NOMO-1 treated with dmso at 0.1 percent for 144 hours (cell line): ENCODE measurements around the gene OR2A12.
"Not testable (repeated sequence)": the region's sequence is repeated elsewhere in the genome, so short reads cannot be mapped to it uniquely, and the experiment has no call there.

Source experiments
- DNase-seq: peaks from one replicate; lab custom pipeline; 2025; ENCODE audit not compliant: unreplicated experiment; lab: John Stamatoyannopoulos, UW

The OR2A12 gene, protein sequence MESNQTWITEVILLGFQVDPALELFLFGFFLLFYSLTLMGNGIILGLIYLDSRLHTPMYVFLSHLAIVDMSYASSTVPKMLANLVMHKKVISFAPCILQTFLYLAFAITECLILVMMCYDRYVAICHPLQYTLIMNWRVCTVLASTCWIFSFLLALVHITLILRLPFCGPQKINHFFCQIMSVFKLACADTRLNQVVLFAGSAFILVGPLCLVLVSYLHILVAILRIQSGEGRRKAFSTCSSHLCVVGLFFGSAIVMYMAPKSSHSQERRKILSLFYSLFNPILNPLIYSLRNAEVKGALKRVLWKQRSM

DNA sequence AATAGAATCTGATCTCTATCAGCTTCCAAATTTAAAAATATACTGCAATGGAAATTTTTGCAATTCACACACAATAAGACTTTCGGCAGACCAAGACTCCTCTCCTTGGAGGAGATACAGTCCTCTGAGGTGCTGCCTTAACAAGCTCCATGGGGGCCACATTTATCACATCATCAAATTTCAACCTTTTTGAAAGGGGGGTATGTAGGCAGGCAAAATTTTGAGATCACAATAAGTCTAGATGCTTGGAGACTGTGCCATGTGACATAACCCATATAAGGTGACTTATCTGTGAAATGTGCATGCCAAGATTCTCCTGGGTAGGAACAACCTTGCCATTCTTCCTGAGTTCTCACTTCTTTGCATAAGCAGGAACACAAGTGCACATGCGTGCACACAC, at the start of gene OR2A12:
Gene OR2A12, plus strand, starts transcription at position 301 of the 400 bp plus-strand sequence. CDS start 8,830 bp downstream, outside the sequence.
- no peak for DNase-seq

DNA sequence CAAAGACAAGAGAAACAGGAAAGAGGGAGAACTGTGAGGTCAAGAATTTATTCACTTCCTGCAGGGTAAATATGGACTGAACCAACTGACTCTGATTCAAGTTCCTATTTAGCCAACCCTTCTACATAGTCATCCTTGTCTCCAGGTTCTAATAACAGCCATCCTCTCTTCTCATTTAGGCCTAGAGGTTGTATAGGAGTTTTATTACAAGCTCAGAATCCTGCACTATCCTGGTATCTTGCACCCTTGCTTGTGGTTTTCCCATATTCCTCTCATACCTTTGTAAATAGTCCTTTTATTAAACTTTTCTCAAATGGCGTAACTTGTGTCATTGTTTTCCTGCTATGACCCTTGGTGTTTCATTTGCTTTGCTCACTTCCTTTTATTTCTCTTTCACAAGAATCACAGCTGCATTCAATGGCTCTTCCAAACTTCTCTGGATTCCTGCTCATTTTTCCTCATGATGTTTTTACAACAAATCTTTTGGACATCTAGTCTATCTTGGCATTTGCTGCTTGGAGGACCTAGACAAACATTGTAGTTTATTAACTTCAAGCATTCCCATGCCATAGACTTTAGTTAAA, 49.7 kb upstream of the OR2A12 start:
- no peak for DNase-seq

DNA sequence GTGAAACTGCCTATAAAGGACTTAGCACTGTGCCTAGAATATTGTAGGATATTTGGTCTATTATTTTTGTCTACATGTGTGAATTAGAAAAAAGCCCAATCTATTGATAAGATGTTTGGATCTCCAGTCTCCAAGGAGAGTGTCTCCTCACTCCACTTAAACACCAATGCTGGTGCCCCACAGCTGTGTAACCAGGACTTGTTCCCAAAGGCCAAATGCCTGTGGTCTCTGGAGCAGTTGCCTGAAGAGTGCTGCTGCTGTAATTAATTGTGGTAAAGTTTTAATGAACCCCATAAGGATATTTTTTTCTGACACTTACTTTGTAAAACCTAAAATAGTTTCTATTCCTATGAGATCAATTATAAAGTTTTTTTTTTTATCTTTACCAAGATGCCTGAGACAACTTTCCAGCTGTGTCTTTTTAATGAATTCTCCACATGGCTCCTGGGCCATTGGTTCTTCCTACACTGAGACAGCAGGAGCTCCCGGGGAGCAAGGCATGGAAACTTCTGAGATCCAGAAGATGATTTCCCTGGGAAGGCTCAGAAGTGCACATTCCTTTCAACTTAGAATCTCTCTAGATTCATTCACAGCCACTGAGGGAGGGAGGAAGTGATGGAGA, 48.6 kb upstream of the OR2A12 start:
- no peak for DNase-seq

DNA sequence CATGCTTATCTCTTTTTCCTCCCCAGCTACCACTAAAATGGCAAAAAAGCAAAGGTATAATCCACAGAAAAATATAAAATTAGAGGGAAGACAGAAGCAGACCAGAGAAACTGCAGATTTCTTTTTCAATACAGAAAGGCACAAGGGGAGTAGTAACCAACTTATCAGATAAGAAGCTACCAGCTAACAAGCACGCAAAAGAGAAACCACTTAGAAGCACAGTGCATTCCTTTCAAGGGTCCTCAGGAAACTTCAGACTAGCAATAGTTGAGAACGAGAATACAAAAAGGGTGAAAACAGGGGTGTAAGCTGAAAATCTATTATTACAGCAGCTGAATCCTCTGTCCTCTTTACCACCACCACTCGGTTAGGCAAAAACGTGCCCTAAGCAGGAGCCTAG, 47.2 kb upstream of the OR2A12 start:
- DNase-seq, result no peak

DNA sequence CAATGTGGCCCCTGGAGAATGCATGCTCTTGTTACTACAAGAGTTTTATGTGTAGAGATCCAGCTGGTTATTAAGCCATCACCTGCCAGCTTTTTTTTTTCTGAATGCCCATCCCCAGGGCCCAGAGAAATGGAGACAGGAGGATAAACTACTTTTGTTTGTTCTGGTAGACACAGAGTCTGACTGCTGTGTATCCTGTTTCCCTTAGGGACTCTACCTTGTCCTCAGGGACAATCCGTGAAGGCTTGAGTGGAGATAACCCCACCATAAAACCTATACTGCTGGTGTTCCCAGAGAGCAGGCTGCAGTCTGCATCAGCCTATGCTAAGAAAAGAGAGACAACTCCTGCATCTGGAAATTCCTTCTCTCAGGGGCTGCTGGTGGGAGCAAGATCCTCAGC, 37.4 kb upstream of the OR2A12 start, which contains the start of gene OR2A5:
Gene OR2A5, plus strand, starts transcription at position 301 of the 400 bp plus-strand sequence. CDS start 1,454 bp downstream, outside the sequence.
- DNase-seq, result no peak

DNA sequence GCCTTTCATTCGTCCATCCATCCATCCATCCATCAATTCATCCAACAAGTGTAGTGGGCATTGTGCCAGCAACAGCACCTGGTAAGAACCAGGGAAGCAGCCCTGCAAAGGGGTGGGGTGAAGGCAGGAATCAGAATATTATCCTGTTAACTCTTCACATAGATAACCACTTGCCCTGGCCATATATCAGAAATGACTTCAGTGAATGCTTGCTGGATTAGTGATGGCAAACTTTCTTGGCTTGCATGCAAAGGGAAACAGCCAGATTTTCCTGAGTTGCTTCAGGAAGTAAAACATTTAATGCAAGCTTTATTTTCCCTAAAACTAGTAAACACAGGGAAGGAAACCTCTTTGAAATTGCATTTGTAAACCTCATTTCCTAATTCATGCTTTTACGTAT, 36.6 kb upstream of the OR2A12 start:
- DNase-seq, result no peak

DNA sequence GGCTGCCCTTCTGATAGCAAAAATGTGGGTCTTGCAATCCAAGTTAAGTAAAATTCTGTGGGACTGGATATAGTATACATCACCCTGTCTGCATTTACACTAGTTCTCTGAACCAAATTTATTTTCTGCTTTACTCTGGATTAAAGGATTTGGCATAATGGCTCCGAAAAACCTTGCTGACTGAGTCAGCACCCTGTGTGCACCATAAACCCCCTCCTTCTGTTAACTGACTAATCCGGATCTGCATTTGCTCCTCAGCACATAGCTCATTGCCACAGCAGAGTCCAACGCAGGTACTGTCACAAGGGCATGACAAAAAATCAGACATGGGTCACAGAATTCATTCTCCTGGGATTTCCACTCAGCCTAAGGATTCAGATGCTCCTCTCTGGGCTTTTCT, 36.0 kb upstream of the OR2A12 start:
- DNase-seq, result no peak

DNA sequence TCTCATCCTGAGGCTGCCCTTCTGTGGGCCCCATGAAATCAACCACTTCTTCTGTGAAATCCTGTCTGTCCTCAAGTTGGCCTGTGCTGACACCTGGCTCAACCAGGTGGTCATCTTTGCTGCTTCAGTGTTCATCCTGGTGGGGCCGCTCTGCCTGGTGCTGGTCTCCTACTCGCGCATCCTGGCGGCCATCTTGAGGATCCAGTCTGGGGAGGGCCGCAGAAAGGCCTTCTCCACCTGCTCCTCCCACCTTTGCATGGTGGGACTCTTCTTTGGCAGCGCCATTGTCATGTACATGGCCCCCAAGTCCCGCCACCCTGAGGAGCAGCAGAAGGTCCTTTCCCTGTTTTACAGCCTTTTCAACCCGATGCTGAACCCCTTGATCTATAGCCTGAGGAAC, 35.2 kb upstream of the OR2A12 start:
- not testable (repeated sequence) for DNase-seq

DNA sequence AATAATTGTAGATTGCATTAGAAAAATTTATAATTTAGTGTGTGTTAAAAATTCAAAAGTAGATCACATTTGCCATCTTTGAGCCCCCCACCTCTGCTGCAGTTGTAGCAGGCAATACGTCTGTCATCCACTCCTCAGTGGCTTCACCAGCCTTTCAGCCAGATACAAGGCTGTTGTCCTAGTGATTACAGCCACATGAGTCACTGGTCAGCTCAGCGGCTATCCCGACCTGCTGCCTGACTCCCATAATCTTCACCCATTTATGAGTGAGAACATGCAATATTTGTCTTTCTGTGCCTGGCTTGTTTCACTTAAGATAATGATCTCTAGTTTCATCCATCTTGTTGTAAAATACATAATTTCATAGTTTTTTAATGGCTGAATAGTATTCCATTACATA, 28.1 kb upstream of the OR2A12 start:
- DNase-seq, result no peak

DNA sequence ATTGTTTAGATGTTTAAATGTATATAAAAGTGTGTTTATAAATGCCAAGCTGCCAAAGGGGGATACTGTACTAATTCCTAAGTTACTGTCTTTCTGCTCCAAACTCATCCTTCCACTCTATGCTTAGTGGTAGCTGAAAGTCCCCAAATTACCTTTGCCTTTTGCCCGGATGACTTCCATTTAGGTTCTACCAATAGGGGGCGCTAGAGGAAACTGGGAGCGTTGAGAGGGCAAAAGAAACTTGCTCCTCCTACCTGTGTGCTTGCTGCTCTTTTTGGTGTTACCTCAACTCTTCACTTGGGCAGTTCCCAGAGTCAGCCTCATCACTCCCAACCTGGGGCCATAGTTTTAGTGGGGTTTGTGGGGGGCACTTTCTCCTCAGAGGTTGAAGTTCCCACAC, 22.4 kb upstream of the OR2A12 start:
- no peak for DNase-seq

DNA sequence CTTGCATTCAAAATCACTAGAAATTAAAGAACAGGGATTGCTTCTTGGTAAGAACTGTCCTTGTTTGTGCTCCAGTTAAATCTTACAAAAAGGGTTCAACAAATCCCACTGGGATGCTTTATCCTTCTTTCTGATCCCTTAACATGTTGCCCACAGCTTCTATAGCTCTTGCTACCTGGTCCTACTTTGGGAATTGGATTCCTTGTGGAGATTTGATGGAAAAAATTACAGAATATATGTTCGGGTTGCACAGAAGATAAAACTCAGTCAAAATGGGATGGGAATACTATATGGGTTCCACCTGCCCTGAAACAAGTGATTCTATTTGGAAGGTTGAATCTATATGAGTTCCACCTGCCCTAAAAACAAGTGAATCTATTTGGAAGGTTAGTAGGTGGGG, 16.6 kb upstream of the OR2A12 start, which contains the start of gene OR2A25:
Gene OR2A25, plus strand, starts transcription at position 301 of the 400 bp plus-strand sequence. CDS start 4,409 bp downstream, outside the sequence.
- DNase-seq, result no peak

DNA sequence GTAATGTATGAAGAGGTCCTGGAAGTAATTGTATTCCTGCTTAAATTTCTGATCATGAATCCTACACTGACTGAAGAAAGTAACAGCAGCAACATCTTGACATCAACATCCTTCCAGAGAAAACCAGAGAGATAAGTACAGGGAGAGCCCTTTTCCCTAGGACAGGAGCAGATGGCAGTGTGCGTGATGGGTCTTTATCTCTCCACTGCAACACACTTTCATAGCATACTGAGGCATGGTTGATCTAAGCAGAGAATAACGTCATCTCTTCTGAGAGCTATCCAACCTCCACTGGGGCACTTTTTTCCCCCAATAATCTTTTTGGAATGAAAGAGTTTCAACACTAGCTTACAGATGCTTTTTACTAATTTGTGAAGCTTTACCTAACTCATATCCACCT, 16.1 kb upstream of the OR2A12 start:
- no peak for DNase-seq

DNA sequence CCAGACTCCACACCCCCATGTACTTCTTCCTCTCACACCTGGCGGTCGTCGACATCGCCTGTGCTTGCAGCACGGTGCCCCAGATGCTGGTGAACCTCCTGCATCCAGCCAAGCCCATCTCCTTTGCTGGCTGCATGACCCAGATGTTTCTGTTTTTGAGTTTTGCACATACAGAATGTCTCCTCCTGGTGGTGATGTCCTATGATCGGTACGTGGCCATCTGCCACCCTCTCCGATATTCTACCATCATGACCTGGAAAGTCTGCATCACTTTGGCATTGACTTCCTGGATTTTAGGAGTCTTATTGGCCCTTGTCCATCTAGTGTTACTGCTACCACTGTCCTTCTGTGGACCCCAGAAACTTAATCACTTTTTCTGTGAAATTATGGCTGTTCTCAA, 11.7 kb upstream of the OR2A12 start:
- no peak for DNase-seq

DNA sequence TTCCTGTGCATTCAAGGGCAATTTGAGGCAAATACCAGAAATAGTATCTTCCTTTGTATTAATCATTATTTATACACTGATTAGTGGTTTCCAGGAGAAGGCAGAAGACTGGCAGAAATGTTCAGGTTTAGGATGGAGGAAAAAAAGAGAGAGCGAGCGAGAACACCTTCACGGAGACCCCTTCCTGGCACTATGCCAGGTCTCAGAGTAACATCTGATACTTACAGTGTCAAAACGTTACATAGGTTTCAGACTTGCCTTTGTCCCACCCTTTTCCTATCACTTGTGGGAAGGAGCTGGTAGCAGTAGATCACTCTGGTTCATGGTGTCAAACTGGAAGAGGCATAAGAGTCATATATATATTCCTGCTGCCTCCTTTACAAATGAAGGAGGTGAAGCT, 652 bp downstream of the OR2A12 start:
- DNase-seq, result no peak

DNA sequence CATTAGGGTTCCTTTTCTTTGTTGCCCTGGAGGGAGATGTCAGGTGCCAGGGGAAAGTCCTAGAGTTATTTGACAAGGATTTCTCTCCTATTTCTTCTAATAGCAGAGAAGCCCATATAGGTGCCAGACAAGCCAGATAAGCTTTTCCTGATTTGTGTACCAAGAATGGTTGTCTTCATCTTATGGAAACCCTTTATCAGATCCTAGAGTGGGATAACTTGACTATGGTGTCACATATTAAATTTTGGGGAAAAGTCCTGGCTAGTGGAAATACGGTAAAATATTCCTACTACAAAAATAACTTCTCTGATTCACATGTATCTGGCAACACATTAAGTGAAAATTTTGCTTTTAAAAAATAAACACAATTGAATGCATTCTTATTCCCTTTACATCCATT, 1.2 kb downstream of the OR2A12 start:
- DNase-seq, result no peak

DNA sequence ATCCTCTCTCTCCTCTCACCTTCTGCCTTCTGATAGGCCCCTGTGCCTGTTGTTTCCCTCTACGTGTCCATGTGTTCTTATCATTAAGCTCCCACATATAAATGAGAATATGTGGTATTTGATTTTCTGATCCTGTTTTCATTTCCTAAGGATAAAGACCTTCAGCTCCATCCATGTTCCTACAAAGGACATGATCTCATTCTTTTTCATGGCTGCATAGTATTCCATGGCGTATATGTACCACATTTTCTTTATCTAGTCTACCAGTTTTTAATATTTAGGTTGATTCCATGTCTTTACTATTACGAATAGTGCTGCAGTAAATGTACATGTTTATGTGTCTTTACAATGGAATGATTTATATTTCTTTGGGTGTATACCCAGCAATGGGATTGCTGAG, 4.6 kb downstream of the OR2A12 start:
- DNase-seq, result no peak

DNA sequence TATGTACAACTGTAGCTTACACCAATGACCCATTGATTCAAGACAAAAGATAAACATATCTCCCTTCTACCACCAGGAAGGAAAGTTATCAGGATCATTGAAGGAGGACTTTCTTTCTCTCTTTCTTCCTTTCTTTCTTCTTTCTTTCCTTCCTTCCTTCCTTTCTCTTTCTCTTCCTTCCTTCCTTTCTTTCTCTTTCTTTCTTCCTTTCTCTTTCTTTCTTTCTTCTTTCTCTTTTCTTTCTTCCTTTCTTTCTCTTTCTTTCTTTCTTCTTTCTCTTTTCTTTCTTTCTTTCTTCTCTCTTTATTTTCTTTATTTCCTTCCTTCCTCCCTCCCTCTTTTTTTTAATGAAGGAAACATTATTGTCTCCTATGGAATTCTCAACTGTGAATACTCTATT, 12.7 kb downstream of the OR2A12 start:
- DNase-seq, result no peak

DNA sequence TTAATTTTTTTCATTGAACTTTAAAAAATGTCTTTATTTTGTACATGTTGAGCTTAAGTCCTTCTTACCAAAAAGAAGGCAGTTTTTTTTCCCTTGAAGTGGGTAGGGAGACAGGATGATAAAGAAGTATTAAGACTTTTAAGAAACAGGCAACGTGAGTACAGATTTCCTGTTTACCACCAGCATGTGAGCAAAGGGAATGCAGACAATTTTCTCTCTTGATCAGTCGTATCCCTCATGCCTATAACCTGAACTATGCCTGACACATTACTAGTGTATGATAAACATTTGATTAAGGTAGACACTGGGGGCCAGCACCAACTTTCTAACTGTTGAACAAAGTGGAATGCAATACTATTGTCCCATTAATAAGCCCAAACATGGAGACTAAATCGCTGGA, 14.5 kb downstream of the OR2A12 start:
- DNase-seq, result no peak

DNA sequence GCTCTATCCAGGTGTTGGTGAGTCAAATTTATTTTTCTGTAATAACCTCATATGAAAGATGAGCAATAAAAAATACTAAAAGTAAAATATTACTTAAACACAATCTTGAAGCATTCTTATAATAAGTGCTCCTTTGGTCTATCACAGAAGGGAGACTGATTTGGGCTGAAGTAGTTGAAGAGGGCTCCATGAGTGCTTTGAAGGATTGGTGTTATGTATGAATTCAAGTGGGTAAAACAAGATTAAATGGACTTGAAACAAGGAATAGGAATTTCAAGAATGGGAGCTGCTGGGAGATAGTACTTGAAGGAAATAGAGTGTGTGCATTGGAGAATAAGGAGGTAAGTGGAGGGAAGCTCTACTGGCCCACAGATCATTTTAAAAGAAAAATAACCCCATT, 16.0 kb downstream of the OR2A12 start:
- DNase-seq, result no peak

DNA sequence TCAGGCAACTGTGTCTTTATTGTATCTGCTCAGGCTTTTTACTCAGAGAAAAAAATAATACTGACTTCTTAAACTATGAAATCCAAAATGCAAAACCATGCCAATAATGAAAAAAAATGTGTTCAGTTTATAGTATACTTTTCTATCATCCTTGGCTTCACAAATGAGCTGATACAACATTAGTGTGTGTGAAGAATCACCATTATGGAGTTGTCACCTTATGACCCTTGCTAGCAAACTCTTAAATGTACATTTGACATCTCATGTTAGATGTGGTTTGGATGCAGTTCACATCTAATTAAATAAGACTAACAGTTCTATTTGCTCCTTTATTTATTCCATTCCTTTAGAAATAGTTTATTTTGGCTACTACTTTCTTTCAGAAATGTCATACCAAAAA, 19.1 kb downstream of the OR2A12 start:
- DNase-seq, result no peak

DNA sequence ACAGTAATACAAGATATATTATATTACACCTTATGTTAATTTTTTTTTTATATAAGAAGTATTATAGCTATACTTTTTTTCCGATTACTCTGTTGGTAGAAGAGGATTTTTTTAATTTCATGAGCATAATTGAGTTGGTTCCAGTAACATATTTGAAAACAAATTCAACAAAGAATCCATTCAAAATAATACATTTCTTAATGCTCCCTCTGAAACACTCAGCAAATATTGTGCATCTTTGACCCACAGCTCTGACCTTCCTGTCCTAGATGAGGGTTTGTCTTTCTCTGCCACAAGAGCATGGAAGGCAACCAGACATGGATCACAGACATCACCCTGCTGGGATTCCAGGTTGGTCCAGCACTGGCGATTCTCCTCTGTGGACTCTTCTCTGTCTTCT, 23.2 kb downstream of the OR2A12 start, which contains the start of gene OR2A2:
Gene OR2A2, plus strand, starts transcription at position 301 of the 400 bp plus-strand sequence. Its CDS starts 0 bp downstream, at position 301.
- no peak for DNase-seq

DNA sequence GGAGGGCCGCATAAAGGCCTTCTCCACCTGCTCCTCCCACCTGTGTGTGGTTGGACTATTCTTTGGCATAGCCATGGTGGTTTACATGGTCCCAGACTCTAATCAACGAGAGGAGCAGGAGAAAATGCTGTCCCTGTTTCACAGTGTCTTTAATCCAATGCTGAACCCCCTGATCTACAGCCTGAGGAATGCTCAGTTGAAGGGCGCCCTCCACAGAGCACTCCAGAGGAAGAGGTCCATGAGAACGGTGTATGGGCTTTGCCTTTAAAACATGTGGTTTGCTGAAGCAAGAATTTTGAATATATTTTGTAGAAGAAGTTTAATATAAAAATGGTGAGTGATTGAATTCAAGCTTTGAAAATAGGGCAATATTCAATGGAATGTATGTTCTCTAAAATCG, 24.2 kb downstream of the OR2A12 start:
- no peak for DNase-seq
